ENCODE data around the gene COMTD1. TPM values are rescaled to one million over a fixed set of nuclear protein-coding genes. Genes with fewer than 3 reads are reported as not detected.
A peak's percentile ranks its signal among the peaks of the same experiment; 100 is the strongest.

The COMTD1 gene
- total and polyA plus RNA-seq, 2 of the 13 experiments (the other 11 are each of a cell fraction or from before 2014, with no cell fraction given) = 11.8 to 18.4 TPM

DNA sequence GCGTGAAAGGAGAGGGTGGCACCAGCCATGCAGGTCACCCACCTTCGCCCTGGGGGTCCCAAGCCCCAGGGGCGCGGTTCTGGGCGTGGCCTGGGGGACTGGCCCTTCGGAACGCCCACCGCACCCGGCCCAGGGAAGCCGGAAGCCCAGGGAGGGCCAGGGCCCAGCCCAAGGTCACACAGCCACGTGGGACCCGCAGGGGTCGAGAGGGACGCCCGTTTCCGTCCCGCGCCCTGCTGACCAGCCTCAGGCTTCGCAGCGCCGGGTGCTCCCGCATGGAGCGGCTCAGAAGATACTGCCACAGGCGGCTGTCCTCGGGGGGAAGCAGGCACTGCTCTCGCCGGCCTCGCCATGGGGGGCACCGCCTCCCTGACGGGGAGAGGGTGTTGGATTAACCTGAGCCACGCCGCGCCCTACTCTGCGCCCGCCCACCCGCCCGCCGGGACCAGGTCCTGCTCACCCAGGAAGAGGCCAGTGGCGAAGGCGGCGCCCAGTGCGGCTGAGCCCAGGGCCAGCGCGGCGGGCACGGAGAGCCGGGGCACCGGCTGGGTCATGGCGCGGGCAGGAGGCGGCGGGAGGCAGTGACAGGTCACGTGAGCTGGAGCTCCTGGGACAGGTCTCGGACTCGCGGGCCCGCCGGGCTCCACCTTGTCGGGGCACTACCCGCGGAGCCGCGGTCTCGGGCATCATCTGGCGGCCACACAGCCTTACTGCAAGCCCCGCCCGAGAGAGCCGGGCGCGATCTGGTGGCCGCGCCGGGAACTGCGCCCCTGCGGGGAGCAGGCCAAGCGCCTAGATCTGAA is at the start of gene COMTD1 (continued):
- TF ChIP-seq, protein P1, sequence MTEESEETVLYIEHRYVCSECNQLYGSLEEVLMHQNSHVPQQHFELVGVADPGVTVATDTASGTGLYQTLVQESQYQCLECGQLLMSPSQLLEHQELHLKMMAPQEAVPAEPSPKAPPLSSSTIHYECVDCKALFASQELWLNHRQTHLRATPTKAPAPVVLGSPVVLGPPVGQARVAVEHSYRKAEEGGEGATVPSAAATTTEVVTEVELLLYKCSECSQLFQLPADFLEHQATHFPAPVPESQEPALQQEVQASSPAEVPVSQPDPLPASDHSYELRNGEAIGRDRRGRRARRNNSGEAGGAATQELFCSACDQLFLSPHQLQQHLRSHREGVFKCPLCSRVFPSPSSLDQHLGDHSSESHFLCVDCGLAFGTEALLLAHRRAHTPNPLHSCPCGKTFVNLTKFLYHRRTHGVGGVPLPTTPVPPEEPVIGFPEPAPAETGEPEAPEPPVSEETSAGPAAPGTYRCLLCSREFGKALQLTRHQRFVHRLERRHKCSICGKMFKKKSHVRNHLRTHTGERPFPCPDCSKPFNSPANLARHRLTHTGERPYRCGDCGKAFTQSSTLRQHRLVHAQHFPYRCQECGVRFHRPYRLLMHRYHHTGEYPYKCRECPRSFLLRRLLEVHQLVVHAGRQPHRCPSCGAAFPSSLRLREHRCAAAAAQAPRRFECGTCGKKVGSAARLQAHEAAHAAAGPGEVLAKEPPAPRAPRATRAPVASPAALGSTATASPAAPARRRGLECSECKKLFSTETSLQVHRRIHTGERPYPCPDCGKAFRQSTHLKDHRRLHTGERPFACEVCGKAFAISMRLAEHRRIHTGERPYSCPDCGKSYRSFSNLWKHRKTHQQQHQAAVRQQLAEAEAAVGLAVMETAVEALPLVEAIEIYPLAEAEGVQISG (CRISPR knock-in tag; IDR thresholded peaks at IDR 0.05) = peak; percentile 60
- TF ChIP-seq RARA (CRISPR knock-in tag; IDR thresholded peaks at IDR 0.05) = peak; percentile 45
- no peak for TF ChIP-seq ZFP62 (CRISPR knock-in tag; IDR thresholded peaks at IDR 0.05)
- TF ChIP-seq, protein P2, sequence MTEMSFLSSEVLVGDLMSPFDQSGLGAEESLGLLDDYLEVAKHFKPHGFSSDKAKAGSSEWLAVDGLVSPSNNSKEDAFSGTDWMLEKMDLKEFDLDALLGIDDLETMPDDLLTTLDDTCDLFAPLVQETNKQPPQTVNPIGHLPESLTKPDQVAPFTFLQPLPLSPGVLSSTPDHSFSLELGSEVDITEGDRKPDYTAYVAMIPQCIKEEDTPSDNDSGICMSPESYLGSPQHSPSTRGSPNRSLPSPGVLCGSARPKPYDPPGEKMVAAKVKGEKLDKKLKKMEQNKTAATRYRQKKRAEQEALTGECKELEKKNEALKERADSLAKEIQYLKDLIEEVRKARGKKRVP (CRISPR knock-in tag; IDR thresholded peaks at IDR 0.05) = no peak; a peak in 1 of 4 replicates
- TF ChIP-seq, protein P3, sequence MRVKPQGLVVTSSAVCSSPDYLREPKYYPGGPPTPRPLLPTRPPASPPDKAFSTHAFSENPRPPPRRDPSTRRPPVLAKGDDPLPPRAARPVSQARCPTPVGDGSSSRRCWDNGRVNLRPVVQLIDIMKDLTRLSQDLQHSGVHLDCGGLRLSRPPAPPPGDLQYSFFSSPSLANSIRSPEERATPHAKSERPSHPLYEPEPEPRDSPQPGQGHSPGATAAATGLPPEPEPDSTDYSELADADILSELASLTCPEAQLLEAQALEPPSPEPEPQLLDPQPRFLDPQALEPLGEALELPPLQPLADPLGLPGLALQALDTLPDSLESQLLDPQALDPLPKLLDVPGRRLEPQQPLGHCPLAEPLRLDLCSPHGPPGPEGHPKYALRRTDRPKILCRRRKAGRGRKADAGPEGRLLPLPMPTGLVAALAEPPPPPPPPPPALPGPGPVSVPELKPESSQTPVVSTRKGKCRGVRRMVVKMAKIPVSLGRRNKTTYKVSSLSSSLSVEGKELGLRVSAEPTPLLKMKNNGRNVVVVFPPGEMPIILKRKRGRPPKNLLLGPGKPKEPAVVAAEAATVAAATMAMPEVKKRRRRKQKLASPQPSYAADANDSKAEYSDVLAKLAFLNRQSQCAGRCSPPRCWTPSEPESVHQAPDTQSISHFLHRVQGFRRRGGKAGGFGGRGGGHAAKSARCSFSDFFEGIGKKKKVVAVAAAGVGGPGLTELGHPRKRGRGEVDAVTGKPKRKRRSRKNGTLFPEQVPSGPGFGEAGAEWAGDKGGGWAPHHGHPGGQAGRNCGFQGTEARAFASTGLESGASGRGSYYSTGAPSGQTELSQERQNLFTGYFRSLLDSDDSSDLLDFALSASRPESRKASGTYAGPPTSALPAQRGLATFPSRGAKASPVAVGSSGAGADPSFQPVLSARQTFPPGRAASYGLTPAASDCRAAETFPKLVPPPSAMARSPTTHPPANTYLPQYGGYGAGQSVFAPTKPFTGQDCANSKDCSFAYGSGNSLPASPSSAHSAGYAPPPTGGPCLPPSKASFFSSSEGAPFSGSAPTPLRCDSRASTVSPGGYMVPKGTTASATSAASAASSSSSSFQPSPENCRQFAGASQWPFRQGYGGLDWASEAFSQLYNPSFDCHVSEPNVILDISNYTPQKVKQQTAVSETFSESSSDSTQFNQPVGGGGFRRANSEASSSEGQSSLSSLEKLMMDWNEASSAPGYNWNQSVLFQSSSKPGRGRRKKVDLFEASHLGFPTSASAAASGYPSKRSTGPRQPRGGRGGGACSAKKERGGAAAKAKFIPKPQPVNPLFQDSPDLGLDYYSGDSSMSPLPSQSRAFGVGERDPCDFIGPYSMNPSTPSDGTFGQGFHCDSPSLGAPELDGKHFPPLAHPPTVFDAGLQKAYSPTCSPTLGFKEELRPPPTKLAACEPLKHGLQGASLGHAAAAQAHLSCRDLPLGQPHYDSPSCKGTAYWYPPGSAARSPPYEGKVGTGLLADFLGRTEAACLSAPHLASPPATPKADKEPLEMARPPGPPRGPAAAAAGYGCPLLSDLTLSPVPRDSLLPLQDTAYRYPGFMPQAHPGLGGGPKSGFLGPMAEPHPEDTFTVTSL (CRISPR knock-in tag; IDR thresholded peaks at IDR 0.05; ENCODE audit: borderline replicate concordance) = no peak; the same call in 1 of the 2 replicates
- TF ChIP-seq NRL (CRISPR knock-in tag; IDR thresholded peaks at IDR 0.05; ENCODE audit: borderline replicate concordance) = peak; percentile 80
- peak; percentile 47 for TF ChIP-seq HOXA3 (CRISPR knock-in tag; IDR thresholded peaks at IDR 0.05)
- no peak for TF ChIP-seq MZF1 (CRISPR knock-in tag; IDR thresholded peaks at IDR 0.05; ENCODE audit: borderline replicate concordance)
- no peak; the same call in 1 of the 2 replicates for TF ChIP-seq KDM5B (CRISPR knock-in tag; IDR thresholded peaks at IDR 0.05; ENCODE audit: borderline replicate concordance)
- 0 out of 2 replicates have a peak, but pooled peaks have one; percentile 28 for TF ChIP-seq TGIF2 (CRISPR knock-in tag; IDR thresholded peaks at IDR 0.05)
- TF ChIP-seq, protein P4, sequence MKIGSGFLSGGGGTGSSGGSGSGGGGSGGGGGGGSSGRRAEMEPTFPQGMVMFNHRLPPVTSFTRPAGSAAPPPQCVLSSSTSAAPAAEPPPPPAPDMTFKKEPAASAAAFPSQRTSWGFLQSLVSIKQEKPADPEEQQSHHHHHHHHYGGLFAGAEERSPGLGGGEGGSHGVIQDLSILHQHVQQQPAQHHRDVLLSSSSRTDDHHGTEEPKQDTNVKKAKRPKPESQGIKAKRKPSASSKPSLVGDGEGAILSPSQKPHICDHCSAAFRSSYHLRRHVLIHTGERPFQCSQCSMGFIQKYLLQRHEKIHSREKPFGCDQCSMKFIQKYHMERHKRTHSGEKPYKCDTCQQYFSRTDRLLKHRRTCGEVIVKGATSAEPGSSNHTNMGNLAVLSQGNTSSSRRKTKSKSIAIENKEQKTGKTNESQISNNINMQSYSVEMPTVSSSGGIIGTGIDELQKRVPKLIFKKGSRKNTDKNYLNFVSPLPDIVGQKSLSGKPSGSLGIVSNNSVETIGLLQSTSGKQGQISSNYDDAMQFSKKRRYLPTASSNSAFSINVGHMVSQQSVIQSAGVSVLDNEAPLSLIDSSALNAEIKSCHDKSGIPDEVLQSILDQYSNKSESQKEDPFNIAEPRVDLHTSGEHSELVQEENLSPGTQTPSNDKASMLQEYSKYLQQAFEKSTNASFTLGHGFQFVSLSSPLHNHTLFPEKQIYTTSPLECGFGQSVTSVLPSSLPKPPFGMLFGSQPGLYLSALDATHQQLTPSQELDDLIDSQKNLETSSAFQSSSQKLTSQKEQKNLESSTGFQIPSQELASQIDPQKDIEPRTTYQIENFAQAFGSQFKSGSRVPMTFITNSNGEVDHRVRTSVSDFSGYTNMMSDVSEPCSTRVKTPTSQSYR (CRISPR knock-in tag; IDR thresholded peaks at IDR 0.05; ENCODE audit: borderline replicate concordance) = no peak
- no peak for TF ChIP-seq HDAC6 (IDR thresholded peaks at IDR 0.05; ENCODE audit: low read depth, low read length)
- TF ChIP-seq DR1 (CRISPR knock-in tag; IDR thresholded peaks at IDR 0.05) = peak; percentile 13; the same call in 1 of the 2 replicates
- TF ChIP-seq ZNF253 (CRISPR knock-in tag; IDR thresholded peaks at IDR 0.05; ENCODE audit: borderline replicate concordance) = no peak
- TF ChIP-seq PITX1 (CRISPR knock-in tag; IDR thresholded peaks at IDR 0.05) = no peak; the same call in 1 of the 2 replicates
